NCI-H2196 treated with DMSO at 0.1 percent for 48 hours (cell line): ENCODE data around the gene ZMIZ1.

ENCODE experiments used
- DNase-seq: peaks from one replicate; lab custom pipeline; 2025; ENCODE audit not compliant: unreplicated experiment; lab: John Stamatoyannopoulos, UW

The ZMIZ1 gene

GRCh38 chr10:79063661-79064492 is 4.9 kb upstream of the ZMIZ1 start:
- no peak for DNase-seq

- DNase-seq = no peak
These were observed 3.6 kb upstream of the ZMIZ1 start for GRCh38 chr10:79065091-79065551.

GRCh38 chr10:79065853-79066252 is 2.9 kb upstream of the ZMIZ1 start:
- DNase-seq = no peak

DNA sequence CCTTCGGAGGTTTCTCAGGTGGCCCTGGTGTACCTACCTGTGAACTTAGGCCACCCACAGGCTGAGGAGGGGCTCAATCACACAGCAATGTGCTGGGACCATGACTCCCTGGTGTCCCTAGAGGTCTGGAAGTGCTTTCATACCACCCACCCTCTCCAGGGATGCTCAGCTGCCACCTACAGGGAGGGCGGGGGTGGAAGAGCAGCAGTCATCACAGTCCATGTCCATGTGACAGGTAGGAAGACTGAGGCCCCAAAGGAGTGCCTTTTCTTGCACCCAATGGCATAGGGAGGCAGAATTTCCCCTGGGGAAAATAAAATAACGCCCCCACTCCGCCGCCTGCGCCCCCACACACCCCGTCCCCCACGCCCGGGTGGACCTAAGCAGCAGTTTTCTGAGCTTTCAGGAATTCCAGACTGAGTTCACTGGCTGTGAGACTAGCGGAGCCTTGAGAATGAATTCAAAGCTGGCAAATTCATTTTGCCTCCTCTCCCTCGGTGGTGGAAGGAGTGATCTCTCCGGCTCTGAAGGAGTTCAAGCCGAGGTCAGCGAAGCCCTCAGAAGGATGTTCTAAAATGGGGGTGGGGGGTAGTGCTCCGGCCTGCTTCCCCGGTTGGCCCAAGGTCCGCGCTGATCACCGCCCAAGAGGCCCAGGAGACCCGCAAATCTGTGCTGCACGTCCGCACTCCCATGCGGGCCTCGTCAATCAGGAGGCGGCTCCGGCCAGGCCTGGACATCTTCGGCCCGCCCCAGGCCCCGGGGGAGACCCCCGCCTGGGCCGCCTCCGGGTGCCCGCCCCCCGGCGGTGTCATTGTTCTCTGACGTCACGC is 2.1 kb upstream of the ZMIZ1 start:
- DNase-seq = no peak

GRCh38 chr10:79067241-79068202 is 1.2 kb upstream of the ZMIZ1 start:
- peak; percentile 30 for DNase-seq

GRCh38 chr10:79068203-79068561 is 584 bp upstream of the ZMIZ1 start:
- no peak for DNase-seq

- no peak for DNase-seq
These were observed 737 bp downstream of the ZMIZ1 start for GRCh38 chr10:79069325-79070080.

DNA sequence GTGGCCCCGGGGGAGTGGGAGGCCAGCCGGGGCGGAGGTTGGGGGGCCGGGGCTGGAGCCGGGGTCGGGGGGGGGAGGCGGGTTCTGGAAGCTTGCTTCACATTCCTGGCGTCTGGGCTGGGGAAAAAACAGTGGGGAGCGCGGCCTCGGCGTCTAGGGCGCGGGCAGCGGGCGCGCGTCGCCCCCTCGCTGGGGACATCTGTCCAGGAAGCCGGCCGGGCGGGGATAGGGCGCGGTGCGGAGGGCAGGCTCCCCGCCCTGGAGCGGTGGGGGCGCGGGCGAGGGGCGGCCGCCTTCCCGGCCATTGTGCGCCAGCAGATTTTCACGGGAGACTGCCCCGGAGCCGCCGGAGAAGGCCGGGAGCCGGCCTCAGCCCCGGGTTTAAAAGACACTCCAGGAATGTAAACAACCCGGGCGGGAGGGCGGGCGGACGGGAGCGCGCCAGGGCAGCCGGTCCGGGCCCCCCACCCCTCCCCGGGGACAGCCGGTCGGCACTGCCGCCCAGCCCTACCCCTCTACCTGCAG is 1.4 kb downstream of the ZMIZ1 start:
- no peak for DNase-seq

DNA sequence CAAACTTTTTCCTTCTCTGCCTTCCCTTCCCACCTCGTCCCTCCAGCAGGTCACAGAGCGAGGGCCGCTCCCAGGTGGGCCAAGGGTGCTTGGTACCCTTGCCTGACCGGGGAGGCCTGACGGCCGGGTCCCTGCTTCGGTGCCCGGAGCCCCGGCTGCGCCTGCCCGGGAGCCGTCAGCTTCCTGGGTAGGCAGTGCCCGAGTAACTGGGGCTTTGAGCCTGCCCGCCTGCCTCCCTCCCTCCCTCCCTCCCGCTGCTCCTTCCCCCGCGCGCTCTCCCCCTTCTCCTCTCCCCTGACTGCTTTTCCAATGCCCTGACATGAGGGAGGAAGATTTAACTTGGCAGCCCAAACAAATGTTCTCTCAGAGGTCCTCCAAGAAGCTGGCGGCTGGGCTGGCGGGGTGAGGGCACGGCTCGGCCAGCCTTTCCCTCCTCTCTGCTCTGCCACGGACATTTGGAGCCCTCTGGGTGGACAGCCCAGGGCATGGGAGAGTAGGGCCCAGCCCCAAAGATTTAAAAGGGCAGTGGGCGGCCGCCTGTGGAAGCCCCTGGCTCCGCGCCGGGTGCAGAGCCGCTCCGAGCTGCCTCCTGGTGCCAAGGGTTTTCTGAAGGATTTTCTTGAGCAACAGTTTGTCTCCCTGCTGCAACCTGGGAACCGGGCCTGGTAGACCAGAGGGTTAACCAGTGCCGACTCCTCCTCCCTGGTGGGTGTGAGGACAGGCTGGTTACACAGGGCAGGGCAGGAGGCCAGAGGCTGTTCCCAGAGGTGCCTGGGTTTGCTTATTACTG is 2.0 kb downstream of the ZMIZ1 start:
- DNase-seq = peak; percentile 27

GRCh38 chr10:79071396-79071923 is 2.7 kb downstream of the ZMIZ1 start:
- DNase-seq = no peak

- no peak for DNase-seq
These were observed 3.3 kb downstream of the ZMIZ1 start for GRCh38 chr10:79072041-79072441.

DNA sequence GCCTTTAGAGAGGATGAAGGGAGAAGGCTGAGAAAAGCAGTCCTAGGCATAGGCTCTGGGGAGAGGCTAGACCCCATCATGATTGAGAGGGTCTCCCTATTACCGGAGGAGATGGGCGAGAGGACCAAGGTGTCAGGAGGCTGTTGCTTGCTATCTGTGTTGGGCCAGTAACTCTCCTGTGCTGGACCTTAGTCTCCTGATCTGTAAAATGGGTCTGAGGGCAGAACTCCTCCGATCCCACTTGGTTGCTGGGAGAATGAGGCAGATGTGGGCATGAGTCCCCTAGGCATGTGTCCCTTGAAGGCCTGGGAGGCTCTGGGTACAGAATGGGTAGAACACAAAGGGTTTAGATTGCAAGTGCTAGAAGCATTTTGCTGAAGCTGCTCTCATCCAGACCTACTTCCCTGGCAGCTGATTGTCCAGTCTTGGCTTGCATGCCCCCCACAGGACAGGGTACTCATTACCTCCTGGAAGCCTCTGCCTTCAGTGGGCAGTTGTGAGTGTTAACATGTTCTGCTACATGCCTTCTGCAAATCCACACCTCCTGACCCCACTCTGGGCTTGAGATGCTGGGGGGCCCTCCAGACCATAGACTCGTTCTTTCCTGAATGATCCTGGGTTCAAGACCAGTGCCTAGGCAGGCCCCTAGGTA is 4.4 kb downstream of the ZMIZ1 start:
- no peak for DNase-seq

GRCh38 chr10:79073784-79074432 is 5.1 kb downstream of the ZMIZ1 start:
- DNase-seq = no peak

DNA sequence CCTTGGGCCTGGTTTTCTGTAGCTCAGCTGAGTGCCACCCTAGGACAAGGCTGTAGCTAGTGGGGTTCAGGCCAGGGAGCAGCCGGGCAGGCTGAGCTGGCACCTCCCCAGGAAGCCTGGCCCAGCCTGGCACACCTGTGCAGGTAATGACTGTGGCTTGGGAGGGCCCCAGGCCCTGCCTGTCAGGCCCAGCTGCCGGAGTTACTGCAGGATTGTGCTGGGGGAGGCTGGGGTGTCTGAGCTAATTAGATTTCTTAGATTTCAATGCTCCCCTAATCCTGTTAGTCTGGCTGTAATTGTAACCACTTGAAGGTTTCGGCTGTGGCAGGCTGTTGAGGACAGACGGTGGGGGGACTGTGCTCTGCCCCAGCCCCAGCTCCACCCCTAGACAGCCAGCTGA is 6.0 kb downstream of the ZMIZ1 start:
- DNase-seq = no peak

DNA sequence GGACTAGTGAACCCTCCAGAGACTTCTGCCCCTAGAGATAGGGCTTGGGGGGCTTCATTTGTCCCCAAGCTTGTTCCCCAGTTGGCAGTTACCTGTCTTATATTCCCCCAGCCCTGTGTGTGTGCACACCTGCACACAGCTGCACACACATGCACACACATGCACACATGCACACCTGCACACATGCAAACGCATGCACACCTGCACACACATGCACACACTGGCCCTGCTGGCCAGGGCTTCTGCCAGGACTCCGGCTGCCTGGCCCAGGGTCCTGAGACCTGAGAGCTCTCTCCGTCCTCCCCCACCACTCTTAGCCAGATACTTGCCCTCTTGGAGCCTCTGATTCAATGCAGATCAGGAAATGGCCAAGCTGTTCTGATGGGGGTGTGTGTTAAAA is 6.7 kb downstream of the ZMIZ1 start:
- DNase-seq = no peak

DNA sequence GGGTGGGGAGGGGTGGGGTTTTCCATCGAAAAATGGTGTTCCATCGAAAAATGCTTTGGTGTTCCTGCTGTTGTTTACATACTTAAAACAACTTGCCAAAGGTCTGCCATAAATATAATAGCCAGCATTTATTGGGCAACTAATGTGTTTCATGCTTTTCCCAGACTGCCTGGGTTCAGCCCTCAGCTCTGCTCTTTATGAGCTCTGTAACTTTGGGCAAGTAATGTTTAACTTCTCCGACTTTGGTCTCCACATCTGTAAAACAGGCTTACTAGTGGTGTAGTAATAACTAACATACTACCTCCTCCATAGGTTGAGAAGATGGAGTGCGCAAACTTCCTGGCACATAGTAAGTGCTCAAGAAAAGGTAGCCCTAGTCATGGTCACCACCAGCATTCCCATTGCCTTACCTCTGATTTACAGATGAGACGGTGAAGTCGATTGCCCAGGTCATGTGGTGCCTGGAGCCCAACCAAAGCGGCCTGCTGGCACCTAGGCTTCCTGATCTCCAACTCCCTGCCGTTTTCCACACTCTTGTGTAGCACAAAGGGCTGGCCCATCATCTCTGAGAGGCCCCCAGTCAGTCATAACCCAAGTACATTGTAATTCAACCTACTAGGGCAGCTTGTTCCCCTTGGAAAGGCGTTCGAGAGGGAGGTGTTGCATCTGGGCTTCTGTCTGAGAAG is 8.9 kb downstream of the ZMIZ1 start:
- no peak for DNase-seq

DNA sequence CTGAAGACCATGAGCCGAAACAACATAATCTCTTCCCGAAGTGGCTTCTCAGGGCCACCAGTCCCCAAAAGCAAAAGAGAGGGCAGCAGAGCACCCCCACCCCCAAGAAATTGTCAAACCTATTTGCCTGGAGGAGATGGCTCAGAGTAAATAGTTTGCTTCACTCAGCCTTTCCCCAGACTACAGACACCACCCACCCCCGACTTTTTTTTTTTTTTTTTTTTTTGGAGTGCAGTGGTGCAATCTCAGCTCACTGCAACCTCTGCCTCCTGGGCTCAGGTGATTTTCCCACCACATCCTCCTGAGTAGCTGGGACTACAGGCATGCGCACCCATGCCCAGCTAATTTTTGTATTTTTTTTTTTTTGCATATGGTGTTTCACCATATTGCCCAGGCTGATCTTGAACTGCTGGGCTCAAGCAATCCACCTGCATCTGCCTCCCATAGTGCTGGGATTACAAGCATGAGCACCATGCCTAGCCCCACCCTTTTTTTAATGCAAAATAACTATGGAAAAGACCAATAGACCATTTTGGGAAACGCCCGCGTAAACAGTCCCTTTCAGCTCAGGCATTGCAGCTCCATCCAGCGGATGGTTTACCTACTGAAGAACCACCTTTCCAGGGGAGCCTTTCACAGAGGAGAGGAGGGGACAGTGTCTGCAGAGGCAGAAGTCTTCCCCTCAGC is 9.7 kb downstream of the ZMIZ1 start:
- no peak for DNase-seq
